K562 (cell line): Measurements from ENCODE around the gene SMIM3. TPM values are rescaled to one million over a fixed set of nuclear protein-coding genes. Genes with fewer than 3 reads are reported as not detected.
A peak's percentile ranks its signal among the peaks of the same experiment; 100 is the strongest.

ENCODE experiments used
- ATF3 ChIP-seq, 2 experiments: fragments of 450-650 bp in 1 of 2; sonication (generic) in 1 of 2; formaldehyde crosslinking in 1 of 2; IDR thresholded peaks in 1 of 2; conservative IDR thresholded peaks in 1 of 2; 2 replicates each; pipeline versions ENCODE4 v1.6.1 to v1.8.1; 2016 to 2023; ENCODE audit warnings: mild to moderate bottlenecking in 2 of 2, moderate library complexity in 2 of 2, inconsistent platforms in 1 of 2, missing genetic modification reagents in 1 of 2
- BRD4 ChIP-seq: fragments of 200-600 bp; sonication (generic); IDR thresholded peaks from 2 replicates; pipeline ENCODE4 v1.6.1; 2017; ENCODE audit warnings: inconsistent platforms
- C11orf30 ChIP-seq: fragments of 450-650 bp; IDR thresholded peaks from 2 replicates; pipeline ENCODE4 v1.6.1; 2016; ENCODE audit warnings: low read depth, mild to moderate bottlenecking
- CBX1 ChIP-seq: sonication (generic); IDR thresholded peaks from 2 replicates; pipeline ENCODE4 v1.6.1; 2016; ENCODE audit warnings: antibody characterized with exemption, low read depth, mild to moderate bottlenecking
- CBX2 ChIP-seq: fragments of 200-600 bp; sonication (generic); IDR thresholded peaks from one replicate; pipeline ENCODE4 v1.6.1; 2012; ENCODE audit warnings: mild to moderate bottlenecking, low read length, inconsistent platforms; ENCODE audit not compliant: insufficient read depth, poor library complexity, severe bottlenecking
- COPS2 ChIP-seq: fragments of 450-650 bp; conservative IDR thresholded peaks from 2 replicates; pipeline ENCODE4 v1.6.1; 2016; ENCODE audit warnings: mild to moderate bottlenecking, moderate library complexity
- E2F5 ChIP-seq: sonication (generic); formaldehyde crosslinking; IDR thresholded peaks from 2 replicates; pipeline ENCODE4 v1.8.0; 2022; ENCODE audit warnings: mild to moderate bottlenecking, missing genetic modification reagents
- EP400 ChIP-seq: fragments of 450-650 bp; IDR thresholded peaks from 2 replicates; pipeline ENCODE4 v1.6.1; 2017; ENCODE audit warnings: antibody characterized with exemption, mild to moderate bottlenecking, moderate library complexity
- ETS1 ChIP-seq: conservative IDR thresholded peaks from 2 replicates; pipeline ENCODE4 v1.6.1; 2011; ENCODE audit warnings: low read depth, mild to moderate bottlenecking, low read length; ENCODE audit not compliant: control insufficient read depth
- FUS ChIP-seq: fragments of 200-400 bp; formaldehyde crosslinking; optimal IDR thresholded peaks from 2 replicates; pipeline ENCODE3; 2017; ENCODE audit warnings: low read depth, low read length
- HNRNPUL1 ChIP-seq: fragments of 200-400 bp; formaldehyde crosslinking; IDR thresholded peaks from 2 replicates; pipeline ENCODE4 v1.6.1; 2017; ENCODE audit warnings: low read length
- ILK ChIP-seq: fragments of 450-650 bp; IDR thresholded peaks from 2 replicates; pipeline ENCODE4 v1.6.1; 2016; ENCODE audit warnings: missing genetic modification characterization, low read depth, mild to moderate bottlenecking, missing compliant biosample characterization, moderate library complexity, borderline replicate concordance
- KLF6 ChIP-seq: fragments of 250-450 bp; sonication (Bioruptor Pico); IDR thresholded peaks from 2 replicates; pipeline ENCODE4 v1.4.0; 2020; ENCODE audit warnings: mild to moderate bottlenecking, moderate library complexity, borderline replicate concordance
- LEF1 ChIP-seq: fragments of 450-650 bp; IDR thresholded peaks from 2 replicates; pipeline ENCODE4 v1.6.1; 2016; ENCODE audit warnings: mild to moderate bottlenecking
- RCOR1 ChIP-seq, 2 experiments: IDR thresholded peaks; 2 replicates each; pipeline ENCODE4 v1.6.1; 2012; ENCODE audit warnings: low read depth in 2 of 2, low read length in 2 of 2, borderline replicate concordance in 1 of 2, improper control_type of control experiment in 1 of 2
- SMARCB1 ChIP-seq: IDR thresholded peaks from 2 replicates; pipeline ENCODE4 v1.6.1; 2011; ENCODE audit warnings: improper control_type of control experiment, low read depth; ENCODE audit not compliant: insufficient read length
- SUPT5H ChIP-seq: fragments of 450-650 bp; IDR thresholded peaks from 2 replicates; pipeline ENCODE4 v1.6.1; 2016
- ZFX ChIP-seq: sonication (generic); formaldehyde crosslinking; IDR thresholded peaks from 2 replicates; pipeline ENCODE4 v1.8.0; 2022; ENCODE audit warnings: mild to moderate bottlenecking, missing genetic modification reagents, moderate library complexity
- ZNF124 ChIP-seq: sonication (generic); formaldehyde crosslinking; IDR thresholded peaks from 2 replicates; pipeline ENCODE4 v1.8.1; 2022; ENCODE audit warnings: missing genetic modification reagents
- ZNF165 ChIP-seq: fragments of 250-450 bp; sonication (Bioruptor Pico); IDR thresholded peaks from 2 replicates; pipeline ENCODE4 v1.4.0; 2020; ENCODE audit warnings: borderline replicate concordance
- ZNF253 ChIP-seq: fragments of 250-450 bp; sonication (Bioruptor Pico); conservative IDR thresholded peaks from 2 replicates; pipeline ENCODE4 v1.6.1; 2021; ENCODE audit warnings: mild to moderate bottlenecking
- ZNF830 ChIP-seq: fragments of 250-450 bp; sonication (Bioruptor Pico); IDR thresholded peaks from 2 replicates; pipeline ENCODE4 v1.5.0; 2021; ENCODE audit warnings: mild to moderate bottlenecking
- polyA plus RNA-seq, 8 experiments: library from polyadenylated mRNA; depleted of rRNA in 4 of 8; stranded (reverse) in 5 of 8; unstranded in 3 of 8; fragments of >200 nt; fragmentation: Nextera tagmentation in 2 of 8; fragmentation: Illumina TruSeq in 1 of 8; extraction: Ambion mirVana in 2 of 8; extraction: Trizol in 1 of 8; gene quantifications; 2 replicates each; pipeline versions ENCODE4 v1.2.1 to v1.2.3, GENCODE V29; 2011 to 2014; ENCODE audit warnings: inconsistent platforms in 1 of 8, missing spikeins in 1 of 8
- total RNA-seq, 7 experiments: library from RNA; depleted of rRNA in 6 of 7; stranded (reverse); fragments of >200 nt in 6 of 7; fragmentation: Illumina TruSeq in 2 of 7; extraction: Trizol in 2 of 7; gene quantifications; 2 replicates each; pipeline versions ENCODE4 v1.2.1 to v1.2.3, GENCODE V29; 2011 to 2021; ENCODE audit warnings: low replicate concordance in 1 of 7
- TF ChIP-seq, protein P1 (sequence below): fragments of 450-650 bp; formaldehyde crosslinking; IDR thresholded peaks from 2 replicates; pipeline ENCODE4 v1.4.0; 2020; ENCODE audit warnings: mild to moderate bottlenecking, moderate library complexity
- TF ChIP-seq, protein P2 (sequence below): sonication (generic); formaldehyde crosslinking; IDR thresholded peaks from 2 replicates; pipeline ENCODE4 v1.8.0; 2022; ENCODE audit warnings: missing genetic modification reagents, mild to moderate bottlenecking, moderate library complexity, borderline replicate concordance

SMIM3 gene
- total and polyA plus RNA-seq, 9 of the 15 experiments (the other 6 are each of a cell fraction or from before 2014, with no cell fraction given): 4.1 to 27.7 (median 13.6) TPM

GRCh38 chr5:150758203-150758530 lies 20.4 kb upstream of the SMIM3 start (continued):
- TF ChIP-seq, protein P1, sequence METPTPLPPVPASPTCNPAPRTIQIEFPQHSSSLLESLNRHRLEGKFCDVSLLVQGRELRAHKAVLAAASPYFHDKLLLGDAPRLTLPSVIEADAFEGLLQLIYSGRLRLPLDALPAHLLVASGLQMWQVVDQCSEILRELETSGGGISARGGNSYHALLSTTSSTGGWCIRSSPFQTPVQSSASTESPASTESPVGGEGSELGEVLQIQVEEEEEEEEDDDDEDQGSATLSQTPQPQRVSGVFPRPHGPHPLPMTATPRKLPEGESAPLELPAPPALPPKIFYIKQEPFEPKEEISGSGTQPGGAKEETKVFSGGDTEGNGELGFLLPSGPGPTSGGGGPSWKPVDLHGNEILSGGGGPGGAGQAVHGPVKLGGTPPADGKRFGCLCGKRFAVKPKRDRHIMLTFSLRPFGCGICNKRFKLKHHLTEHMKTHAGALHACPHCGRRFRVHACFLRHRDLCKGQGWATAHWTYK: no peak
- TF ChIP-seq KLF6 (no peak), ZNF124 (no peak), BRD4 (peak; percentile 88), SMARCB1 (no peak), ZNF830 (CRISPR knock-in tag) (no peak), ZFX (CRISPR knock-in tag) (peak; percentile 89), E2F5 (CRISPR knock-in tag) (no peak), C11orf30 (no peak), SUPT5H (no peak), HNRNPUL1 (no peak), RCOR1 (IDR thresholded peaks at IDR 0.05; ENCODE audit: borderline replicate concordance in 1 of 2, low read depth in 2 of 2, low read length in 2 of 2) (no peak), ETS1 (no peak), COPS2 (no peak), ATF3 (IDR thresholded peaks at IDR 0.05) (no peak), ATF3 (CRISPR knock-in tag; conservative IDR thresholded peaks at IDR 0.05) (0 out of 2 replicates have a peak, but pooled peaks have one; percentile 6), ILK (tag) (no peak), EP400 (no peak), LEF1 (0 out of 2 replicates have a peak, but pooled peaks have one; percentile 1), ZNF165 (CRISPR knock-in tag) (peak; percentile 25; the same call in 1 of the 2 replicates), ZNF253 (CRISPR knock-in tag) (no peak), CBX1 (no peak), FUS (no peak), CBX2 (no peak)
- TF ChIP-seq, protein P2, sequence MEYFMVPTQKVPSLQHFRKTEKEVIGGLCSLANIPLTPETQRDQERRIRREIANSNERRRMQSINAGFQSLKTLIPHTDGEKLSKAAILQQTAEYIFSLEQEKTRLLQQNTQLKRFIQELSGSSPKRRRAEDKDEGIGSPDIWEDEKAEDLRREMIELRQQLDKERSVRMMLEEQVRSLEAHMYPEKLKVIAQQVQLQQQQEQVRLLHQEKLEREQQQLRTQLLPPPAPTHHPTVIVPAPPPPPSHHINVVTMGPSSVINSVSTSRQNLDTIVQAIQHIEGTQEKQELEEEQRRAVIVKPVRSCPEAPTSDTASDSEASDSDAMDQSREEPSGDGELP (CRISPR knock-in tag): no peak
